Neural cell (in vitro differentiated cells): ENCODE data around the gene MADCAM1. TPM values are rescaled to one million over a fixed set of nuclear protein-coding genes. Genes with fewer than 3 reads are reported as not detected.

Experiments
- H2AFZ ChIP-seq: fragments of 200-600, 300-800 bp; sonication (generic), shearing (Covaris generic); 2 replicates; pipeline ENCODE4 v1.6.0; 2014; ENCODE audit warnings: low read depth, mild to moderate bottlenecking, antibody characterized with exemption, low read length, moderate library complexity
- H3F3A ChIP-seq: fragments of 200-600 bp; shearing (Covaris generic); 2 replicates; pipeline ENCODE4 v1.6.1; 2016; ENCODE audit warnings: mild to moderate bottlenecking, moderate library complexity, mixed read lengths, antibody characterized with exemption, low read length; ENCODE audit not compliant: insufficient read depth, poor library complexity, severe bottlenecking
- H3K27ac ChIP-seq: fragments of 200-600, 300-800 bp; sonication (generic), shearing (Covaris generic); 2 replicates; pipeline ENCODE4 v1.5.1; 2014; ENCODE audit warnings: mild to moderate bottlenecking, low read length, moderate library complexity
- H3K27me3 ChIP-seq: fragments of 300-800, 200-600 bp; sonication (generic), shearing (Covaris generic); 2 replicates; pipeline ENCODE4 v1.6.0; 2014; ENCODE audit warnings: mild to moderate bottlenecking, low read depth, low read length, moderate library complexity; ENCODE audit not compliant: insufficient read depth
- H3K36me3 ChIP-seq: fragments of 300-800, 200-600 bp; sonication (generic), shearing (Covaris generic); 2 replicates; pipeline ENCODE4 v1.5.1; 2014; ENCODE audit warnings: mild to moderate bottlenecking, antibody characterized with exemption, low read length, moderate library complexity; ENCODE audit not compliant: insufficient read depth
- H3K4me2 ChIP-seq: fragments of 300-800, 200-600 bp; sonication (generic), shearing (Covaris generic); 2 replicates; pipeline ENCODE4 v1.6.0; 2014; ENCODE audit warnings: mild to moderate bottlenecking, low read length
- H3K4me3 ChIP-seq: fragments of 300-800, 200-600 bp; sonication (generic), shearing (Covaris generic); 2 replicates; pipeline ENCODE4 v1.5.1; 2014; ENCODE audit warnings: mild to moderate bottlenecking, low read length, moderate library complexity
- H3K79me2 ChIP-seq: fragments of 200-600 bp; shearing (Covaris generic); replicated peaks from 2 replicates; pipeline ENCODE4 v1.6.0; 2014; ENCODE audit warnings: mild to moderate bottlenecking, low read length, moderate library complexity; ENCODE audit not compliant: insufficient read depth
- H3K9ac ChIP-seq: fragments of 300-800, 200-600 bp; sonication (generic), shearing (Covaris generic); 2 replicates; pipeline ENCODE4 v1.6.1; 2016; ENCODE audit warnings: mild to moderate bottlenecking, low read length, mixed read lengths
- H3K9me2 ChIP-seq: fragments of 200-600 bp; shearing (Covaris generic); 2 replicates; pipeline ENCODE4 v1.6.1; 2016; ENCODE audit warnings: mild to moderate bottlenecking, low read length, mixed read lengths; ENCODE audit not compliant: insufficient read depth
- H3K9me3 ChIP-seq: fragments of 200-600, 300-800 bp; sonication (generic), shearing (Covaris generic); 2 replicates; pipeline ENCODE4 v1.6.1; 2016; ENCODE audit warnings: mild to moderate bottlenecking, mixed run types, low read length, moderate library complexity, mixed read lengths
- H4K20me1 ChIP-seq: fragments of 200-600 bp; shearing (Covaris generic); 2 replicates; pipeline ENCODE4 v1.6.1; 2016; ENCODE audit warnings: mild to moderate bottlenecking, mixed run types; ENCODE audit not compliant: insufficient read depth
- EP300 ChIP-seq: fragments of 450-650 bp; conservative IDR thresholded peaks from 2 replicates; pipeline ENCODE4 v1.6.1; 2014; ENCODE audit warnings: antibody characterized with exemption, mild to moderate bottlenecking, moderate library complexity; ENCODE audit not compliant: poor library complexity, severe bottlenecking
- EZH2 ChIP-seq: fragments of 200-600, 300-800 bp; shearing (Covaris generic), sonication (generic); IDR thresholded peaks from 2 replicates; pipeline ENCODE4 v1.6.1; 2014; ENCODE audit warnings: antibody characterized with exemption, low read length, borderline replicate concordance, mild to moderate bottlenecking; ENCODE audit not compliant: insufficient read depth, poor library complexity, severe bottlenecking
- MXI1 ChIP-seq: fragments of 450-650 bp; conservative IDR thresholded peaks from 2 replicates; pipeline ENCODE4 v1.6.1; 2014; ENCODE audit warnings: antibody characterized with exemption, mild to moderate bottlenecking; ENCODE audit not compliant: poor library complexity, severe bottlenecking
- POLR2AphosphoS5 ChIP-seq: IDR thresholded peaks from 2 replicates; pipeline ENCODE4 v1.6.1; 2012
- RAD21 ChIP-seq: fragments of 450-650 bp; conservative IDR thresholded peaks from 2 replicates; pipeline ENCODE4 v1.6.1; 2014; ENCODE audit warnings: antibody characterized with exemption, mild to moderate bottlenecking, moderate library complexity
- TAF1 ChIP-seq: IDR thresholded peaks from 2 replicates; pipeline ENCODE4 v1.6.1; 2012; ENCODE audit warnings: low read depth
- polyA plus RNA-seq: library from polyadenylated mRNA; depleted of rRNA; stranded (reverse); fragments of >200 nt; gene quantifications from 2 replicates; pipeline ENCODE4 v1.2.3, GENCODE V29; 2014
- TF ChIP-seq, protein P1 (sequence below): IDR thresholded peaks from 2 replicates; pipeline ENCODE4 v1.6.1; 2012; ENCODE audit warnings: borderline replicate concordance

Gene MADCAM1
- polyA plus RNA-seq, 1 donor from 2014 or later = 1.0 TPM

DNA sequence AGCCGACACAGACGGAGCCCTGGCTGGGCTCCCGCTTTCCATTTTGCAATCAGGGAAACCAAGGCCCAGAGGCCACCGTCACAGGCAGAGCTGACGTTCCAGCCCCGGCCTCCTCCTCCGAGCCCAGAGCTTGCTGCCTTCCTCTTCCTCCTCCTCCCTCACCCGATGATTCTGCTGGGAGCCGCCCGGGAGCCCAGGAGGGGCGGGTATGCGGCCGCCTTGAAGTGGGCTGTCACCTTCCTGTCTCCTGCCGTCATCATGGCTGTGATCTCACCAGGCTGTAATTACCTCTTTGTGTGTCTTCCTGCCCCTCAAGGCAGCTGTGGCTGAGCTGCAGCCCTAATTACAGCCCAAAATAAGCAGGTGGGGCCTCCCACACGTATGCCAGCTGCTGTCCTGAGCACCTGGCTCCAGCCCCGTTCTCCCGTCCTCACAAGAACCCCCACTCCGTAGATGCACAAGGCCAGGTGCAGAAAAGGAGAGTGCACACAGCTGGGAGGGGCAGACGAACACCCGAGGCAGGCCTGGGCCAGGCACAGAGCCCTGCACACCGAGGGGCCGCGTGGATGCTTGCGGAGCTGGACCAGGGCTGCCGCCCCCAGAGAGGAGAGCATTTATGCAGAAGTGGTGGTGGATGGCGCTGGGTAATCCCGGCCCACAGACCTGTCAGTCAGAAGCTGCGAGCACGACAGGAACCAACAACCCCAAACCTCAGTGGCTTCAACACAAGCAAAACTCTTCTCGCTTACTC is 15.0 kb downstream of the MADCAM1 start:
- Histone ChIP-seq H3K9me3 (no peaks in the 10 kb centered on the region), H3K9ac (peak overlapping the region; percentile 82), H3K27ac (peak overlapping the region; percentile 94), H3F3A (no peaks in the 10 kb centered on the region), H3K4me2 (no peak overlapping the region), H3K79me2 (peaks cover 12% of the 10 kb centered on the region), H3K27me3 (no peaks in the 10 kb centered on the region), H3K9me2 (no peaks in the 10 kb centered on the region), H3K4me3 (peak overlapping the region; percentile 44), H4K20me1 (no peaks in the 10 kb centered on the region), H3K36me3 (no peaks in the 10 kb centered on the region), H2AFZ (peak overlapping the region; percentile 24)
- TF ChIP-seq EP300 (peak; percentile 38), TAF1 (no peak)
- TF ChIP-seq, protein P1, sequence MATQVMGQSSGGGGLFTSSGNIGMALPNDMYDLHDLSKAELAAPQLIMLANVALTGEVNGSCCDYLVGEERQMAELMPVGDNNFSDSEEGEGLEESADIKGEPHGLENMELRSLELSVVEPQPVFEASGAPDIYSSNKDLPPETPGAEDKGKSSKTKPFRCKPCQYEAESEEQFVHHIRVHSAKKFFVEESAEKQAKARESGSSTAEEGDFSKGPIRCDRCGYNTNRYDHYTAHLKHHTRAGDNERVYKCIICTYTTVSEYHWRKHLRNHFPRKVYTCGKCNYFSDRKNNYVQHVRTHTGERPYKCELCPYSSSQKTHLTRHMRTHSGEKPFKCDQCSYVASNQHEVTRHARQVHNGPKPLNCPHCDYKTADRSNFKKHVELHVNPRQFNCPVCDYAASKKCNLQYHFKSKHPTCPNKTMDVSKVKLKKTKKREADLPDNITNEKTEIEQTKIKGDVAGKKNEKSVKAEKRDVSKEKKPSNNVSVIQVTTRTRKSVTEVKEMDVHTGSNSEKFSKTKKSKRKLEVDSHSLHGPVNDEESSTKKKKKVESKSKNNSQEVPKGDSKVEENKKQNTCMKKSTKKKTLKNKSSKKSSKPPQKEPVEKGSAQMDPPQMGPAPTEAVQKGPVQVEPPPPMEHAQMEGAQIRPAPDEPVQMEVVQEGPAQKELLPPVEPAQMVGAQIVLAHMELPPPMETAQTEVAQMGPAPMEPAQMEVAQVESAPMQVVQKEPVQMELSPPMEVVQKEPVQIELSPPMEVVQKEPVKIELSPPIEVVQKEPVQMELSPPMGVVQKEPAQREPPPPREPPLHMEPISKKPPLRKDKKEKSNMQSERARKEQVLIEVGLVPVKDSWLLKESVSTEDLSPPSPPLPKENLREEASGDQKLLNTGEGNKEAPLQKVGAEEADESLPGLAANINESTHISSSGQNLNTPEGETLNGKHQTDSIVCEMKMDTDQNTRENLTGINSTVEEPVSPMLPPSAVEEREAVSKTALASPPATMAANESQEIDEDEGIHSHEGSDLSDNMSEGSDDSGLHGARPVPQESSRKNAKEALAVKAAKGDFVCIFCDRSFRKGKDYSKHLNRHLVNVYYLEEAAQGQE = no peak

DNA sequence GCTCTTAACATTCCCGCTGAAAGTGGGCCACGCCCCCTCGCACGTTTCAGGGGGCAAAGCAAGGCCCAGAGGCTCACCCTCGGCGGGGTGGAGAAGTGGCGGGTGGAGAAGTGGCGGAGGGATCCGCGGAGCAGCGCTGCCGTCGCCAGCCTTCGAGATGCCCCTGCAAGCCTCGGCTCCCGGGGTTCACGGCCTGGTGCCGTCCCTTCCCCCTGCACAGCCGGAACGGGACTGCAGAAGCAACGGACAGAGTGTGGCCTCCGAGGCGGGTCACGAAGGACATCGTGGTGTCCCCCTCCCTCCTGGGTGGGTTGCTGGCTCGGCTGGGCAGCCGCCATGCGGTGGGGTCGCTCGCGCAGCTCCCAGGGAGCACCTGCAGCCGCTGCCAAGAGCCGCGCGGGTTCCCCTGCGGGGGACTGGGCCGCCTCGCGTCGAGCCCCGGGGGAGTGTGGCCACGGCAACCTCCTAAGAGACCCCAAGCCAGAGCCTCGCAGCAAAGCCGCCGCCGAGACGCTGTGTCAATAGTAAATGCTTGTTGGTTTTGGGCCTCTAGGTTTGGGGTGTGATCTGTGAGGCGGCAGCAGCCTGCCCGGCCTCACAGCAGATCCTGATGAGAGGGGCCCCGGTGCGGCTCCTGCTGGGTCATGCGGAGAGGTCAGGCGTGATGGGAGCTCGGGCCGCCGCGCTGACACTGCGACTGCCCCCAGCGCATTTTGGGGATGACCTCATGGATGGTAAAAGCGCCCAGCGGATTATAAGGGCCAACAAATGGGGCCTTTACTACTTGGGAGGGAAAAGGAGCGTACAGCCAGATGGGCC is 16.5 kb downstream of the MADCAM1 start:
- Histone ChIP-seq H3K4me2 (no peak overlapping the region), H3F3A (no peaks in the 10 kb centered on the region), H3K27ac (peak overlapping the region; percentile 94), H3K9ac (no peak overlapping the region), H3K27me3 (no peaks in the 10 kb centered on the region), H3K79me2 (peaks cover 12% of the 10 kb centered on the region), H2AFZ (no peak overlapping the region), H3K4me3 (no peak overlapping the region), H3K9me2 (no peaks in the 10 kb centered on the region), H3K9me3 (no peaks in the 10 kb centered on the region), H4K20me1 (no peaks in the 10 kb centered on the region), H3K36me3 (no peaks in the 10 kb centered on the region)
- no peak for TF ChIP-seq EP300
- TF ChIP-seq EZH2 = no peak
- TF ChIP-seq TAF1 = no peak
- no peak for TF ChIP-seq MXI1
- no peak for TF ChIP-seq POLR2AphosphoS5
- TF ChIP-seq RAD21 = no peak
- TF ChIP-seq, protein P1 = no peak
